Mammary epithelial cell (primary cell): Measurements from ENCODE around the gene EXOSC10.

Experiments
- EZH2 ChIP-seq: IDR thresholded peaks from 2 replicates; pipeline ENCODE4 v1.6.1; 2012; ENCODE audit warnings: low read length, inconsistent platforms, borderline replicate concordance
- TF ChIP-seq, protein P1 (sequence below), 2 donors: IDR thresholded peaks in 1 of 2; conservative IDR thresholded peaks in 1 of 2; 2 replicates each; pipeline ENCODE4 v1.5.1; 2011 to 2012; ENCODE audit warnings: inconsistent platforms in 2 of 2, low read length in 2 of 2, mild to moderate bottlenecking in 2 of 2, control low read depth in 1 of 2, low read depth in 1 of 2; ENCODE audit not compliant: insufficient read depth in 1 of 2; ENCODE audit errors: extremely low read depth in 1 of 2

DNA sequence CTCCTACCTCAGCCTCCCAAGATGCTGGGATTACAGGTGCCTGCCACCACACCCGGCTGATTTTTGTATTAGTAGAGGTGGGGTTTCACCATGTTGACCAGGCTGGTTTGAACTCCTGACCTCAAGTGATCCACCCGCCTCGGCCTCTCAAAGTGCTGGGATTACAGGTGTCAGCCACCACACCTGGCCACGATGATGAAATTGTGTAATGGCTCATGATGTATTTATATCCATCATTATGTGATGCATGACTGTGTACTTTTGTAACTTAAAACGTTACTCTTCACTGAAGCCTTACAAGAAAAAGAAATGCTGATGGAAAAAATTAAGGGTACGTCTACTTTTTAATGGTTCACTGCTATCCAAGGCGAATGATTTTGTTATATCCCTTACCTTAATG, 79.7 kb downstream of the EXOSC10 start:
- no peak for TF ChIP-seq EZH2
- TF ChIP-seq, protein P1, sequence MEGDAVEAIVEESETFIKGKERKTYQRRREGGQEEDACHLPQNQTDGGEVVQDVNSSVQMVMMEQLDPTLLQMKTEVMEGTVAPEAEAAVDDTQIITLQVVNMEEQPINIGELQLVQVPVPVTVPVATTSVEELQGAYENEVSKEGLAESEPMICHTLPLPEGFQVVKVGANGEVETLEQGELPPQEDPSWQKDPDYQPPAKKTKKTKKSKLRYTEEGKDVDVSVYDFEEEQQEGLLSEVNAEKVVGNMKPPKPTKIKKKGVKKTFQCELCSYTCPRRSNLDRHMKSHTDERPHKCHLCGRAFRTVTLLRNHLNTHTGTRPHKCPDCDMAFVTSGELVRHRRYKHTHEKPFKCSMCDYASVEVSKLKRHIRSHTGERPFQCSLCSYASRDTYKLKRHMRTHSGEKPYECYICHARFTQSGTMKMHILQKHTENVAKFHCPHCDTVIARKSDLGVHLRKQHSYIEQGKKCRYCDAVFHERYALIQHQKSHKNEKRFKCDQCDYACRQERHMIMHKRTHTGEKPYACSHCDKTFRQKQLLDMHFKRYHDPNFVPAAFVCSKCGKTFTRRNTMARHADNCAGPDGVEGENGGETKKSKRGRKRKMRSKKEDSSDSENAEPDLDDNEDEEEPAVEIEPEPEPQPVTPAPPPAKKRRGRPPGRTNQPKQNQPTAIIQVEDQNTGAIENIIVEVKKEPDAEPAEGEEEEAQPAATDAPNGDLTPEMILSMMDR (conservative IDR thresholded peaks at IDR 0.05 in 1 of 2, IDR thresholded peaks at IDR 0.05 in 1 of 2; ENCODE audit: extremely low read depth in 1 of 2, insufficient read depth in 1 of 2, low read depth in 1 of 2, low read length in 2 of 2) = no peak
